Measurements from ENCODE around the gene MYO9B.

Gene MYO9B

DNA sequence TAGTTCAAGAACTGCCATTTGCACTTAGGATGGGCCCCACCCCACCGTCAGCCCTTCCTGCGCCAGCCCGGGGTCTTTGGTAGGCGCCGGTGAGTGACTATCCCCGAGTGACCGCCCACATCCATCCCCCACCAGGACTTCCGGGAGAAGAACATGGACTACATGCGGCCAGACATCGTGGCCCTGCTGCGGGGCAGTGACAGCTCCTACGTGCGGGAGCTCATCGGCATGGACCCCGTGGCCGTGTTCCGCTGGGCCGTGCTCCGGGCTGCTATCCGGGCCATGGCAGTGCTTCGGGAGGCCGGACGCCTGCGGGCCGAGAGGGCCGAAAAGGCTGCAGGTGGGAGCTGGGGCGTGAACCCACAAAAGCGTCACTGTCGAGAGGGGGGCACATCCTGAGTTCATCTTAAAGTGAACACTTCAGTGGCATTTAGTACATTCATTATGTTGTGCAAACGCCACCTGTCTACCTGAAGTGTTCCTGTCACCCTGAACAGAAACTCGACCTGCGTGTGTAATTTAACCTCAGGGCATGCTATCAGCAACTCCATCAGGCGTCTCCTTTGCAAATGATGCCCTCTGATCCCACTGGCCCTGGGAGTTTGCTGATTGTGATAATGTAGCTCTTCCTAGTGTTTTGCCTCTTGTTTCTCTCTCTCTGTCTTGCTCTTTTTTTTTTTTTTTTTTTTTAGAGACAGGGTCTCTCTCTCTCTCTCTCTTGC is 97.2 kb downstream of the MYO9B start:
- Histone ChIP-seq H3K4me1 (ENCODE audit: control insufficient read depth in 1 of 2, insufficient read depth in 1 of 2, low read depth in 1 of 2, low read length in 1 of 2) (no peaks in the 10 kb centered on the region), H3K27me3 (no peaks in the 10 kb centered on the region), H3K36me3 (peaks cover 99% of the 10 kb centered on the region), H3K4me3 (ENCODE audit: low read depth in 1 of 2, low read length in 1 of 2) (no peak overlapping the region), H3K27ac (no peak overlapping the region), H3K9me3 (no peaks in the 10 kb centered on the region)
- TF ChIP-seq, protein P1, sequence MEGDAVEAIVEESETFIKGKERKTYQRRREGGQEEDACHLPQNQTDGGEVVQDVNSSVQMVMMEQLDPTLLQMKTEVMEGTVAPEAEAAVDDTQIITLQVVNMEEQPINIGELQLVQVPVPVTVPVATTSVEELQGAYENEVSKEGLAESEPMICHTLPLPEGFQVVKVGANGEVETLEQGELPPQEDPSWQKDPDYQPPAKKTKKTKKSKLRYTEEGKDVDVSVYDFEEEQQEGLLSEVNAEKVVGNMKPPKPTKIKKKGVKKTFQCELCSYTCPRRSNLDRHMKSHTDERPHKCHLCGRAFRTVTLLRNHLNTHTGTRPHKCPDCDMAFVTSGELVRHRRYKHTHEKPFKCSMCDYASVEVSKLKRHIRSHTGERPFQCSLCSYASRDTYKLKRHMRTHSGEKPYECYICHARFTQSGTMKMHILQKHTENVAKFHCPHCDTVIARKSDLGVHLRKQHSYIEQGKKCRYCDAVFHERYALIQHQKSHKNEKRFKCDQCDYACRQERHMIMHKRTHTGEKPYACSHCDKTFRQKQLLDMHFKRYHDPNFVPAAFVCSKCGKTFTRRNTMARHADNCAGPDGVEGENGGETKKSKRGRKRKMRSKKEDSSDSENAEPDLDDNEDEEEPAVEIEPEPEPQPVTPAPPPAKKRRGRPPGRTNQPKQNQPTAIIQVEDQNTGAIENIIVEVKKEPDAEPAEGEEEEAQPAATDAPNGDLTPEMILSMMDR (IDR thresholded peaks at IDR 0.05), result no peak

GRCh38 chr19:17178291-17178690 is 102.7 kb downstream of the MYO9B start:
- peaks cover 100% of the 10 kb centered on the region for H3K36me3 ChIP-seq
- no peaks in the 10 kb centered on the region for H3K9me3 ChIP-seq
- TF ChIP-seq, protein P1 (IDR thresholded peaks at IDR 0.05), result no peak
- H3K4me1 ChIP-seq (ENCODE audit: control insufficient read depth in 1 of 2, insufficient read depth in 1 of 2, low read depth in 1 of 2, low read length in 1 of 2), result peaks cover 9% of the 10 kb centered on the region in 2 experiments
- H3K27ac ChIP-seq, result no peak overlapping the region
- no peak overlapping the region for H3K4me3 ChIP-seq (ENCODE audit: low read depth in 1 of 2, low read length in 1 of 2)
- no peaks in the 10 kb centered on the region for H3K27me3 ChIP-seq

- no peaks in the 10 kb centered on the region for H3K27me3 ChIP-seq
- H3K36me3 ChIP-seq, result peaks cover 99% of the 10 kb centered on the region
- H3K9me3 ChIP-seq, result no peaks in the 10 kb centered on the region
- no peak overlapping the region for H3K4me3 ChIP-seq (ENCODE audit: low read depth in 1 of 2, low read length in 1 of 2)
- peaks cover 24 to 25% of the 10 kb centered on the region in 2 experiments for H3K4me1 ChIP-seq (ENCODE audit: control insufficient read depth in 1 of 2, insufficient read depth in 1 of 2, low read depth in 1 of 2, low read length in 1 of 2)
- TF ChIP-seq, protein P1 (IDR thresholded peaks at IDR 0.05), result no peak
- no peak overlapping the region for H3K27ac ChIP-seq
These were observed 105.6 kb downstream of the MYO9B start for GRCh38 chr19:17180997-17181702.

- Histone ChIP-seq H3K27ac (peak overlapping the region; percentile 86), H3K36me3 (peaks cover 99% of the 10 kb centered on the region), H3K4me3 (ENCODE audit: low read depth in 1 of 2, low read length in 1 of 2) (peak overlapping the region; percentile 4 to 36)
These were observed 107.7 kb downstream of the MYO9B start for GRCh38 chr19:17183271-17183761.

GRCh38 chr19:17183858-17184321 is 108.3 kb downstream of the MYO9B start:
- H3K4me3 ChIP-seq (ENCODE audit: low read depth in 1 of 2, low read length in 1 of 2), result peak overlapping the region; percentile 4 to 36
- H3K27ac ChIP-seq, result peak overlapping the region; percentile 86

More at GRCh38 chr19:17183271-17183761, 107.7 kb downstream of the MYO9B start:
- Histone ChIP-seq H3K4me1 (ENCODE audit: control insufficient read depth in 1 of 2, insufficient read depth in 1 of 2, low read depth in 1 of 2, low read length in 1 of 2) (peaks cover 24 to 25% of the 10 kb centered on the region in 2 experiments), H3K9me3 (no peaks in the 10 kb centered on the region), H3K27me3 (no peaks in the 10 kb centered on the region)
- TF ChIP-seq, protein P1 (IDR thresholded peaks at IDR 0.05), result no peak

More at GRCh38 chr19:17183858-17184321, 108.3 kb downstream of the MYO9B start:
- TF ChIP-seq, protein P1 (IDR thresholded peaks at IDR 0.05), result no peak
- H3K36me3 ChIP-seq, result peaks cover 99% of the 10 kb centered on the region
- no peaks in the 10 kb centered on the region for H3K27me3 ChIP-seq
- no peaks in the 10 kb centered on the region for H3K9me3 ChIP-seq
- H3K4me1 ChIP-seq (ENCODE audit: control insufficient read depth in 1 of 2, insufficient read depth in 1 of 2, low read depth in 1 of 2, low read length in 1 of 2), result peaks cover 24 to 25% of the 10 kb centered on the region in 2 experiments

Measured in neutrophil (primary cell).